Muscle of leg (tissue), 11 donors: Measurements from ENCODE around the gene RPL19. TPM values are rescaled to one million over a fixed set of nuclear protein-coding genes. Genes with fewer than 3 reads are reported as not detected.
"Not testable (repeated sequence)": the region's sequence is repeated elsewhere in the genome, so short reads cannot be mapped to it uniquely, and the experiment has no call there.

ENCODE experiments used
- DNase-seq: peaks from one replicate; pipeline ENCODE4 v3.0.0; 2013
- H3K27ac ChIP-seq: one replicate; pipeline ENCODE4 v1.5.1; 2013; ENCODE audit warnings: mild to moderate bottlenecking, low read length, control low read depth
- H3K27me3 ChIP-seq: one replicate; pipeline ENCODE4 v1.6.1; 2013; ENCODE audit warnings: low read length; ENCODE audit not compliant: control insufficient read depth, insufficient read depth
- H3K36me3 ChIP-seq: one replicate; pipeline ENCODE4 v1.6.1; 2013; ENCODE audit warnings: low read length; ENCODE audit not compliant: control insufficient read depth, insufficient read depth
- H3K4me1 ChIP-seq: one replicate; pipeline ENCODE4 v1.6.1; 2013; ENCODE audit warnings: low read length; ENCODE audit not compliant: control insufficient read depth, insufficient read depth
- H3K4me3 ChIP-seq: one replicate; pipeline ENCODE4 v1.5.1; 2013; ENCODE audit warnings: low read length, control low read depth
- H3K9me3 ChIP-seq: replicated peaks from 2 replicates; pipeline ENCODE4 v1.6.1; 2013; ENCODE audit warnings: low read depth, low read length; ENCODE audit not compliant: control insufficient read depth
- WGBS: methylation state at CpG from one replicate; pipeline ENCODE4 v1.1.5; 2013; ENCODE audit warnings: missing lambda C conversion rate; ENCODE audit not compliant: insufficient coverage; 5-methylcytosine and 5-hydroxymethylcytosine counted together
- polyA plus RNA-seq, 8 donors: library from polyadenylated mRNA; unstranded; fragments of 120-200 nt; gene quantifications; one replicate each; pipeline versions ENCODE4 v1.2.1 to v1.2.3, GENCODE V29; 2013; ENCODE audit warnings: inconsistent platforms in 1 of 8, low replicate concordance in 1 of 8; ENCODE audit not compliant: insufficient read length in 8 of 8, insufficient read depth in 1 of 8
- total RNA-seq: library from RNA; stranded (reverse); fragments of 120-200 nt; gene quantifications from one replicate; pipeline ENCODE4 v1.2.4, GENCODE V29; 2013

The RPL19 gene
- total and polyA plus RNA-seq, 9 donors, result 2,380 to 4,258 (median 2,720) TPM

DNA sequence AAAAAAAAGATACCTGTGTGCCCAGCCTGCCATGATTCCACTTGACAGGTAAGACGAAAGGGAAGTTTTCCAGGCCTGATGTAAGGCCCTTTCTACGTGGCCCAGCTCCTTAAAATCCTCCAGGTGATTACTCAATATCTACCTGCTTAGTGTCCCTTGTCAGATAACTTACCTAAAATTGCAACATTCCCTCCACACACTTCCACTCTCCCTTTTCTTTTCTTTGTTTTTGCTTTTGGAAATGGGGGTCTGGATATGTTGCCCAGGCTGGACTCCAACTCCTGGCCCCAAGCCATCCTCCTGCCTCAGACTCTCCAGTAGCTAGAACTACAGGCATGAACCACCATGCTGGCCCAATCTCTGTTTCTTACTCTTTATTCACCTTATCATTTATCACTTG lies 41.5 kb upstream of the RPL19 start:
- no peak overlapping the region for H3K4me3 ChIP-seq
- H3K36me3 ChIP-seq, result no peaks in the 10 kb centered on the region
- H3K27ac ChIP-seq, result no peak overlapping the region
- DNase-seq, result no peak
- no peaks in the 10 kb centered on the region for H3K9me3 ChIP-seq
- WGBS, result 94% methylated on average over 2 of the region's 2 CpGs
- peaks cover 8% of the 10 kb centered on the region for H3K27me3 ChIP-seq
- H3K4me1 ChIP-seq, result no peaks in the 10 kb centered on the region

DNA sequence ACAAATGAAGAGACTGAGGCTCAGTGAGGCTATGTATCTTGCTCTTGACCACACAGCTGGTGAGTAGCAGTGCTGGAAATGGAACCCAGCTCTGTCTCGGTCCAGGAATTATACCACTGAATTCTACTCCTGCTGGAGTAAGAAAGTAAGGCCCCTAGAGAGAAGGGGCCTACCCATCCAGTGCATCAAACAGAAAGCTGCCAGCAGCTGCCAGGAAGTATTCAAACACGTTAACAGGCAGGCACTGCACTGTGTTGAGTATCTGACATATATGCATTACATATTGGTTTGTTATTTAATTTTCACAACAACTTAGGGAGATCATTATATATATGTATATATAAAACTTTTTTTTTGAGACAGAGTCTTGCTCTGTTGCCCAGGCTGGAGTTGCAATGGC lies 38.1 kb upstream of the RPL19 start:
- no peaks in the 10 kb centered on the region for H3K9me3 ChIP-seq
- no peak overlapping the region for H3K4me3 ChIP-seq
- WGBS, result no CpG with 5 or more reads among the region's 2 CpGs
- no peak for DNase-seq
- peaks cover 24% of the 10 kb centered on the region for H3K4me1 ChIP-seq
- no peaks in the 10 kb centered on the region for H3K36me3 ChIP-seq
- no peak overlapping the region for H3K27ac ChIP-seq
- H3K27me3 ChIP-seq, result peaks cover 29% of the 10 kb centered on the region

GRCh38 chr17:39164675-39165143 lies 35.4 kb upstream of the RPL19 start:
- H3K4me1 ChIP-seq, result peaks cover 31% of the 10 kb centered on the region
- peak; percentile 98 for DNase-seq
- no peaks in the 10 kb centered on the region for H3K9me3 ChIP-seq
- peaks cover 43% of the 10 kb centered on the region for H3K27me3 ChIP-seq
- H3K27ac ChIP-seq, result no peak overlapping the region
- no peaks in the 10 kb centered on the region for H3K36me3 ChIP-seq
- under 1% methylated on average over 10 of the region's 15 CpGs for WGBS
- H3K4me3 ChIP-seq, result peak overlapping the region; percentile 43

GRCh38 chr17:39165178-39165840 lies 34.8 kb upstream of the RPL19 start:
- DNase-seq, result no peak
- H3K4me1 ChIP-seq, result peaks cover 31% of the 10 kb centered on the region
- H3K9me3 ChIP-seq, result no peaks in the 10 kb centered on the region
- WGBS, result 2% methylated on average over 47 of the region's 51 CpGs
- H3K4me3 ChIP-seq, result peak overlapping the region; percentile 43
- no peak overlapping the region for H3K27ac ChIP-seq
- no peaks in the 10 kb centered on the region for H3K36me3 ChIP-seq
- peaks cover 42% of the 10 kb centered on the region for H3K27me3 ChIP-seq

DNA sequence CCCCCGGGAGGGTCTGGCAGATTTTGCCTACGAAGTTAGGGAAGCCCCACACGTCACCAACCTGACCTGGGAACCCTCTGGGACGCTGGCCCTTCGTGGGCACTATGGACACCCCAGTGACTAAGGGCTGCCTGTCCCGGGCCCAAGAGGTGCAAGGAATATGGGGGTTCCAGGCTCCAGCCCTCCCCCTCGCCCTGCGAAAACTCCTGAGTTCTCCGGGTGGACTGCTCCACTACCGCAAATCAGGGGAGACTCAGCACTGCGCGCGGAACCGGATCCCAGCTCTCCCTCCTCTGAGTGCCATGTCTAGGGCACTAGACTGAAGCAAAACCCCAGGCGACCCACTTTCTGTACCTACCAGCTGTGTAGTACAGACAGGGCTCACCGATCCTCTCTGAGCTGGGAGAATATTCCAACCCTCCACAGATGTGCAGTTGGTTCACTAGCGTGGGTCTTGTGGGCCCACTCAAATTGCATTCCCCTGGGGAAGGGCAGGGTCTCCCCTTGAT lies 34.2 kb upstream of the RPL19 start, which contains the start of gene ARL5C:
Gene ARL5C, minus strand, starts transcription at position 321 of the 509 bp plus-strand sequence. CDS start 401 bp downstream, outside the sequence.
- 25% methylated on average over 15 of the region's 17 CpGs for WGBS
- Histone ChIP-seq H3K9me3 (no peaks in the 10 kb centered on the region), H3K36me3 (no peaks in the 10 kb centered on the region), H3K27ac (peak within 1 kb of the TSS; percentile 2), H3K27me3 (peaks cover 40% of the 10 kb centered on the region), H3K4me1 (peaks cover 31% of the 10 kb centered on the region), H3K4me3 (peak within 1 kb of the TSS; percentile 43)
- no peak for DNase-seq

DNA sequence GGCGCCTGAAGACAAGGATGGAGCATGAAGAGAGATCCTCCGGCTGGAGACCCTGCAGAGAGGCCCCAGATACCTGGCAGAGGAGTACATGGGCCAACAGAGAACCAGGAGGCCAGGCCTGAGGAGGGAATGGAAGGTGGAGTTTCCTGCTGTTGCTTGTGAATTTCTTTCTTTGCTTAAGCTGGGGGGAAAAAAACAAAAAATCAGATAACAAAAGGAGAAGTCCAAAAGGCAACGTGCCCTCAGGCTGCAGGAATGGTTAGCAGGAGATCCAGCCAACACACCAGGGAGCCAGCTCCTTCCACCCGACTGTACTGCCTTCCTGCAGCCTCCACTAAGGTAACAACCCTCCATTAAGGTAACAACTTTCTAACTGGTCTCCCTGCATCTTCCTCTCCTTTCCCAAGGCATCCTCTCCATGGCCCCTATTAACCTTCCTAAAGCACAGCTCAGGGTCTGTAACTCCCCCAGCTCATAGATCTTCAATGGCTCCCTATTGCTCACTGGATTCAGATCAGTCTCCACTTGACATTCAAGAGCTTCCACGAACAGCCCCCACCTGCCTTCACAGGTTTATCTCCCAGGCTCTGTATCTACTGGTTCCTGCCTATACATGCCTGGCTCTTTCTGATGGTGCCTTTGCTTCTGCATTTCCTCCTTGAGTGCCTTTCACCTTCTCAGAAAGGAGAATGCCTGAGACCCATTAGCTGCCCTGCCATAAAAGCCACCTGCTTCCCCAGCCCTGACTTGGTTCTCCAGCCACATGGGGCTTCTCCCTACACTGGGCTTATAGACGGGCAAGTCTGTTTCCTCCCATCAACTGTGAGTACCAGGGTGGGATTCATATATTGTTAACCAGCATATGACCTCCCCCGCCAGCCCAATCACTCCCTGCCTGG lies 33.4 kb upstream of the RPL19 start:
- peaks cover 31% of the 10 kb centered on the region for H3K4me1 ChIP-seq
- H3K36me3 ChIP-seq, result no peaks in the 10 kb centered on the region
- H3K4me3 ChIP-seq, result no peak overlapping the region
- peak overlapping the region; percentile 2 for H3K27ac ChIP-seq
- H3K9me3 ChIP-seq, result no peaks in the 10 kb centered on the region
- peaks cover 40% of the 10 kb centered on the region for H3K27me3 ChIP-seq
- DNase-seq, result no peak
- WGBS, result 44% methylated on average over 4 of the region's 7 CpGs

DNA sequence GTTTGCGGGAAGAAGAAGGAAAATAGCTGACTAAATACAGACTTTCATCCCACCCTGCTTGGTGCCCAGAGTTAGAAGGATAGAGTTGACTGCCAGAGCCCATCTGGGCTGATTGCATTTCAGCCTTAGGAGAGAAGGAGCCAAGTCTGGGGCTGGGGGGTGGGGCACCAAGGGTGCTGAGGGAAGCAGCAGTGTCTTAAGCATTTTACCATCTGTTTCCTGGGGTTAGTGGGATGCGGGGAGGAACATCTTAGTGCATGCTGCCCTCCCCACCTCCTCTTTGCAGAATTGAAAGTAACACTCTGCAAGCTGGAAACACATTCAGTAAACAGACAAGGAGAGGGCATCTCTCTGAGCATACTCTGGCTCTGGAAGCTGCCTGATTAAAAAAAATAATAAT lies 32.6 kb upstream of the RPL19 start:
- H3K4me3 ChIP-seq, result no peak overlapping the region
- H3K36me3 ChIP-seq, result no peaks in the 10 kb centered on the region
- H3K27ac ChIP-seq, result peak overlapping the region; percentile 2
- no CpG with 5 or more reads among the region's 2 CpGs for WGBS
- DNase-seq, result peak; percentile 87
- H3K27me3 ChIP-seq, result peaks cover 40% of the 10 kb centered on the region
- H3K9me3 ChIP-seq, result no peaks in the 10 kb centered on the region
- peaks cover 31% of the 10 kb centered on the region for H3K4me1 ChIP-seq

GRCh38 chr17:39168503-39168902 lies 31.6 kb upstream of the RPL19 start:
- H3K36me3 ChIP-seq, H3K9me3 ChIP-seq, H3K4me3 ChIP-seq, DNase-seq, H3K27ac ChIP-seq: not testable (repeated sequence)
- peaks cover 31% of the 10 kb centered on the region for H3K4me1 ChIP-seq
- WGBS, result 96% methylated on average over 5 of the region's 10 CpGs
- peaks cover 40% of the 10 kb centered on the region for H3K27me3 ChIP-seq

DNA sequence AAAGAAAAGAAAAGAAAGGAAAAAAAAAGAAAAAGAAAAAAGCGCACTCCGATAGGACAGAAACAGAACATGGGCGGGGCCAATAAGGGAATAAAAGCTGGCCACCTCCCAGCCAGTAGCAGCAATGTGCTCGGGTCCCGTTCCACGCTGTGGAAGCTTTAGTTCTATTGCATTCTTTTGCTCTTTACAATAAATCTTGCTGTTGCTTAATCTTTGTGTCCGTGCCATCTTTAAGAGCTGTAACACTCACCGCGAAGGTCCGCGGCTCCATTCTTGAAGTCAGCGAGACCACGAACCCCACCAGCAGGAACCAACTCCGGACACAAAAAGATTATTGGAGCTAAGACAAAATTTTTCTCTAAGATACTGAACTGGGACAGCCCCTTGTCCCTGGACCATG lies 31.0 kb upstream of the RPL19 start:
- Histone ChIP-seq H3K9me3 (no peaks in the 10 kb centered on the region), H3K4me1 (peaks cover 31% of the 10 kb centered on the region), H3K27ac (no peak overlapping the region), H3K27me3 (peaks cover 40% of the 10 kb centered on the region), H3K4me3 (no peak overlapping the region), H3K36me3 (no peaks in the 10 kb centered on the region)
- 77% methylated on average over 14 of the region's 14 CpGs for WGBS
- no peak for DNase-seq

DNA sequence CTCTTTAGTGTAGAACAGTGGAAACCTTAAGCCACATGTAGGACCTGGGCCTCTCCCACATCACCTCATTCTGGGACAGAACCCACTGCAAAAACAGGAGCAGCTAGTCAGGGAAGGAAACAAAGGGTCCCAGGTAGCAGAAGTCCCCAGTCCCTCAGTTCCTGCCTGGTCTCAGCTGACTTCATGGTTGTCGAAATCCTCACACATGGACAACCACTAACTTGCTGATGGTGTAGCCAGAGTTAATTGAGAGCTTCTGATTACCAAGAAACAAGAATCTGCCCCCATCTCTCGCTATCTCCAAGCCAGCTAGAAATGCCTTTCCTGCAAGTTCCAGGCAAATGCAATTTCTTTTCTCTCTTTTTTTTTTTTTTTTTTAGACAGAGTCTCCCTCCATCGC lies 30.6 kb upstream of the RPL19 start:
- WGBS, result 64% methylated on average over 1 of the region's 3 CpGs
- peaks cover 38% of the 10 kb centered on the region for H3K27me3 ChIP-seq
- no peaks in the 10 kb centered on the region for H3K9me3 ChIP-seq
- H3K4me1 ChIP-seq, result peaks cover 34% of the 10 kb centered on the region
- no peak overlapping the region for H3K27ac ChIP-seq
- no peak overlapping the region for H3K4me3 ChIP-seq
- DNase-seq, result no peak
- H3K36me3 ChIP-seq, result peaks cover under 1% of the 10 kb centered on the region
